Astrocyte of the spinal cord (primary cell): ENCODE measurements around the gene EZR.

Experiments
- DNase-seq: peaks from one replicate; pipeline ENCODE4 v3.0.0; 2011; ENCODE audit warnings: low read depth, low spot score
- H3K4me3 ChIP-seq: 2 replicates; pipeline ENCODE4 v1.5.1; 2011; ENCODE audit warnings: low read depth, mild to moderate bottlenecking, low read length, moderate library complexity
- CTCF ChIP-seq: IDR thresholded peaks from 2 replicates; pipeline ENCODE4 v1.5.1; 2012; ENCODE audit warnings: low read depth, mild to moderate bottlenecking, low read length, inconsistent platforms
- in situ Hi-C: cut with HindIII; loops from 2 replicates; pipeline ENCODE4 v1.10.0; 2017; ENCODE audit warnings: low sequenced_read_pairs

EZR gene

GRCh38 chr6:158819213-158819976 lies at the start of gene EZR:
EZR (minus strand) TSS chr6:158819368; CDS start chr6:158818093, 1,275 bp downstream.
- peak; percentile 74 for DNase-seq

GRCh38 chr6:158868122-158868480 lies 48.9 kb upstream of the EZR start:
- in situ Hi-C loops: no loop called here
- TF ChIP-seq CTCF: no peak
- DNase-seq: no peak
- no peak overlapping the region for H3K4me3 ChIP-seq

More at GRCh38 chr6:158819213-158819976, at the start of gene EZR:
- peak within 1 kb of the TSS; percentile 72 for H3K4me3 ChIP-seq
- no peak for TF ChIP-seq CTCF
- in situ Hi-C loops: no loop called here

GRCh38 chr6:158867381-158868121 lies 48.4 kb upstream of the EZR start:
- in situ Hi-C loops: no loop called here
- DNase-seq: no peak
- H3K4me3 ChIP-seq: no peak overlapping the region
- no peak for TF ChIP-seq CTCF

- no peak for TF ChIP-seq CTCF
- H3K4me3 ChIP-seq: no peak overlapping the region
- in situ Hi-C loops: no loop called here
- DNase-seq: no peak
Observed at GRCh38 chr6:158865769-158866168, 46.6 kb upstream of the EZR start.

- no peak overlapping the region for H3K4me3 ChIP-seq
- no peak for TF ChIP-seq CTCF
- in situ Hi-C loops: no loop called here
- DNase-seq: peak; percentile 26
Observed at GRCh38 chr6:158863646-158864045, 44.5 kb upstream of the EZR start.

GRCh38 chr6:158861686-158862381 lies 42.7 kb upstream of the EZR start:
- in situ Hi-C loops: no loop called here
- no peak for DNase-seq
- no peak overlapping the region for H3K4me3 ChIP-seq
- TF ChIP-seq CTCF: no peak
